HG02678 (cell line): ENCODE results near the gene KRT13.

Experiments used
- ATAC-seq: cut with Tn5 transposase; IDR thresholded peaks from one replicate; pipeline ENCODE4 v1.9.1; 2021; ENCODE audit warnings: mild to moderate bottlenecking, moderate library complexity; ENCODE audit not compliant: unreplicated experiment

KRT13 gene

DNA sequence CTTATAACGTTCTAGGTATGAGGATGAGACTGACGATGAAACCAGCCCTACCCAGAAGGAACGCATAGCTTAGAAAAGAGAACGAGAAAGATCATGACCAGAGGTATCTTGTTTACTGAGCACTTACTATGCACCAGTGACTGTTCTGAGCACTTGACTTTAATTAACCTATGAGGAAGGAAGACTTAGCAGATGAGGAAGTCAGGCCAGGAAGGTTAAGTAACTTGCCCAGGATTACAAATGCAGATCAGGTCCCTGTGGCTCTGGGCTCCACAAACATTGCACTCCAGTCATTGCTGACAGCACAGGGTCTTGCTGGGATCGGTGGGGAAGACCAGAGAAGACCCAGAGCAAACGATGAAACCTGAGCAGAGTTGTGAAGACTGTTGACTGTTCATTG, 7.1 kb downstream of the KRT13 start:
- ATAC-seq = no peak

DNA sequence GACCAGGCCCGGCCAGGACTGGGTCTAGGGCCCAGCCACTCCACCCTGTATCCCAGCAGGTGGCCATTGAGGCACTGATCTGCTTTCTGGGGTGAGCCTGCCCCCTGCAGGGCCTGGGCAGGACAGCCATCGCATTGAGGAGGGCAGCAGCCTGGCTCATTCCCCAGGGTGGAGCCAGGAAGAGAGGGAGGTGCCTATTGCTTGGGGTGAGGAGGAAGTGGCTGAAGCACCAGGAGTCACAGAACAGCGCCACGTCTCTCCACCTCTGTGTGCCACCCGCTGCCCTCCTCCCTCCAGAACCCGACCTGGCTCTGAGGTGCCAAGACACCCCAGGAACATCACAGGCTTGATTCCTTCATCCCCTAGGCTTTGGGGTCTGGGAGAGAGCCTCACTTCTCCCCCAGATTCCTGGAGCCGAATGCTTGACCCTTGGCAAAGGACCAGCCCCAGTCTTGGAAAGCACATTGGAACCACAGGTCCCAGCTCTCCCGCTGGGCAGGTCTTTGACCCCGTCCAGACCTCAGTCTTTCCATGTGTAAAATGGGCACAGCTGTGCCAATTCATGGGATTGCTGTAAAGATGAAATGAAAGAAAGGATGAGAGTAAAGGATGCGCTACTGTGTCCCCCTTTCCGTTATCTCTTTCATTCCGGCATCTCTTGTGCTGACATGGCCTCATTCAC, 8.5 kb downstream of the KRT13 start:
- ATAC-seq = peak; percentile 73

DNA sequence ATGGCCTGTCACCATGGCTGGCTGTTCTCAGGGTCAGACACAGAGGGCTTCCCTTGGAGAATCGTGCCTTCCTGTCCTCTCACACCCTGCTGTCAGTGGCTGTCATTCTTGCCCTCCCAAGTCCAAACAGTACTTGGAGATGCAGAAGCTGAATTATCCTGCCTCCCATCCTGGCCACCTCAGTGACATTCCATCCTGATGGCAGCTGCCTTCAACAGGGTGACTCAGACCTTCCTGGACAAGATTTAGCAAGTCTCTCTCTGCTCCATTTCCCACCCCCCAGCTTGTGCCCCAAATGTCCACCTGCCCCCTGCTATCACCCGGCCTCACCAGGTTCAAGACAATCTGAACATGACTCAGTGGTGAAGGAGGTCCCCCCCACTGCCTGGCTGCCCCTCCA, 10.9 kb downstream of the KRT13 start:
- ATAC-seq = no peak

DNA sequence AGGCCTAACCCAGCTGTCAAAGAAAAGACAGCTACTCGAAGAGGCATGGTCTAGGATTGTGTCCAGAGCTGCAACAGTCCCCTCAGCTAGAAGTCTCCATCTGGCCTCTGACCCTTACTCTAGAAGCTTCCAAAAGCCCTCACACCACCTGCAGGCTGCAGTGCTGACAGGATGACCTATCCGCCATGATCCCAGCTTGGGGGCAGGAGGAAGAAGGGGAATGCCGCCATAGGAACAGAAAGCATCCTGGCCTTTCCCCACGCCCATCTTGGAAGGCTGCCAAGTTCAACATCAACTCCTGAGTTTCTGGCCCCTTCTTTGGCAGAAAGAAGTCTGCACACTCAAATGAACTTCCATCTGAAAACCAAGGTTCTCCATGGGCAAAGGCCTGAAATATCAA, 12.6 kb downstream of the KRT13 start:
- no peak for ATAC-seq

DNA sequence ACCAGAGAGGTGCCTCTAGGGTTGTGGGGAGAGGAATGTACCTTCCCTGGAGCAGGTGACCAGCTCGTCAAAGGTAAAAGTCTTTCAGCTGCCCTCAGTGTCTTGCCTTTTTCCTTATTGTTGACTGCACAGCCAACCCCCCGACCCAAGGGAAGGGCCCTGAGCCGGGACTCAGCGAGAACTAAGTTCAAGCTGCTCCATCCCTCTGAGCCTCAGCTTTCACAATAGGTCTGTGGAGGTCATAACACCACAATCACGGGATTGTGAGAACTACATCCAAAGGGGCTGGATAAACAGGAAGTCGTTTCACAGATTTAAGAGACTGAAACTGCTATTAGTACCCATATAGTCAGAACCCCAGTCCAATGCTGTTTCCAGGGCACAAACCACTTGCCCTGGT, 13.1 kb downstream of the KRT13 start:
- ATAC-seq = no peak

DNA sequence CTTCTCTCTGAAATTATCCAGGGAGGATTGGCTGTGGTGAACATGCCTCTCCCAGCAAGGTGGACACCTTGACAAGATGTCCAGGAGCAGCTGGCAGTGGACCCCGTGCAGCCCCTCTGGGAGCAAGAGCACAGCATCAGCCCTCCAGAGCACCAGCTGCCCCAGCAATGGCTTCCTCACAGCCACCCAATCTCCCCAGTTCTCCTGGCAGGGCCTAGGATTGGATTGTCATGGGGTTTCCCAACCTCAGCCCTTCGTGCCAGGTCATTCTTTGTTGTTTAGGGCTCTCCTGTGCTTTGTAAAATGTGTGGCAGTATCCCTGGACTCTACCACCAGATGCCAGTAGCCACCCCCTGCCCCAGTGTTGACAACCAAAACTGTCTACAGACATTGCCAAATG, 13.9 kb downstream of the KRT13 start:
- no peak for ATAC-seq

DNA sequence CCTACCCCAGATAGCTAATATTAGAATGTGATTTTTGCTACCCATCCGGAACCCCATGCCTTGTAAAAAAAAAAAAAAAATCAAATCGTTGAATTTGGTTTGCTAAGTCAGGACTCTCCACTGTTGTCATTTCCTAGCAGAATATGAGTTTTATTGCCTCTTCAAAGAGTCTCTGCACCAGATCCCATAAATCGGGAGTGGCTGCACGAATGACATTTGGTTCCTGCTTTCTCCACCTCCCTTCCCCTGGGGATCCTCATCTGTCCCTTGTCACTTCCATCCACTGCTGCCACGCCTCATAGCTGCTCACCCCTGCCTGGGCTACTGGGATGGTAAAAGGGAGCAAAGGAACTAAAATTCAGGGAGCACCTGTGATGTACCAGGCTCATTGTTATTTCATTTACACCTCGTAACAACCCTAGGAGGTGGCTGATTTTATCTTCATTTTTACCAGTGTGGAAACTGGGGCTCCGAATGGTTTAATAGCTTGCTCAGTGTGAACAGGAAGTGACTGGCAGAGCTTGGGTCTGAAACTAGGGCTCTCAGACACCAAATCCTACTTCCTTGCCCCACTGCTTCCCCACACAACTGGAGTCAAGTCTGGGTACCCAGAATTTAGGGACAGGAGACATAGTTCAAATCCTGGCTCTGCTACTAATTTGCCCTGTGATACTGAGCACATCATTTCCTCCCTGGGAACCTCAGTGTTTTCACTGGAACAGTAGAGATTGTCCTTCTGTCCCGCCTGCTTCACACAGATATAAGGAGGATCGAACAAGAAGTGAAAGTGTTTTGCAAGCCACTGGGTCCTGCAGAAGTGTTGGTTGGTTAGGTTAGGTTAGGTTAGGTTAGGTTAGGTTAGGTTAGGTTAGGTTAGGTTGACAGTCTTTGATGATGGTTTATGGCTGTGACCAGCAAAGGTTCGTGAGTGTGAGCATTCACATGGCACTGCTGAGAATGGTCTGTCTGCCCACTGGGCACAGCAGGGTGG, 15.1 kb downstream of the KRT13 start:
- ATAC-seq = no peak

DNA sequence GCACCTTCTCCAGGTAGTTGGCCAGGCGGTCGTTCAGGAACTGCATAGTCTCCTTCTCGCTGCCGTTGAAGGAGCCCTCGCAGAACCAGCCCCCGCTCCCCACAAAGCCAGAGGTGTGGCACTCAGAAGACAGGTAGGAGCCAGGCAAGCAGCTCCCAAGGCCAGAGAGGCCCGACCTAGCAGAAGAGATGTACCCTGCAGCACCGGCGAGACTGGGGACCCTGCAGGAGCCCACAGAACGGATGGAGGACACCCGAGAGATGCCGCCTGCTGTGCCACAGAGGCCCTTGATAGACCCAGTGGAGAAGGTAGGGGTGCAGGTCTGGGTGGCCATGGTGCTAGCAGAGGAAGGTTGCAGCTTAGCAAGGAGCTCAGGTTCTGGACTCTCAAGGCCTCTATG, 15.9 kb downstream of the KRT13 start, which contains the start of gene KRT36:
Gene KRT36 (minus strand): TSS at position 380 of the 400 bp plus-strand sequence. CDS start 46 bp downstream, at position 334.
- no peak for ATAC-seq

DNA sequence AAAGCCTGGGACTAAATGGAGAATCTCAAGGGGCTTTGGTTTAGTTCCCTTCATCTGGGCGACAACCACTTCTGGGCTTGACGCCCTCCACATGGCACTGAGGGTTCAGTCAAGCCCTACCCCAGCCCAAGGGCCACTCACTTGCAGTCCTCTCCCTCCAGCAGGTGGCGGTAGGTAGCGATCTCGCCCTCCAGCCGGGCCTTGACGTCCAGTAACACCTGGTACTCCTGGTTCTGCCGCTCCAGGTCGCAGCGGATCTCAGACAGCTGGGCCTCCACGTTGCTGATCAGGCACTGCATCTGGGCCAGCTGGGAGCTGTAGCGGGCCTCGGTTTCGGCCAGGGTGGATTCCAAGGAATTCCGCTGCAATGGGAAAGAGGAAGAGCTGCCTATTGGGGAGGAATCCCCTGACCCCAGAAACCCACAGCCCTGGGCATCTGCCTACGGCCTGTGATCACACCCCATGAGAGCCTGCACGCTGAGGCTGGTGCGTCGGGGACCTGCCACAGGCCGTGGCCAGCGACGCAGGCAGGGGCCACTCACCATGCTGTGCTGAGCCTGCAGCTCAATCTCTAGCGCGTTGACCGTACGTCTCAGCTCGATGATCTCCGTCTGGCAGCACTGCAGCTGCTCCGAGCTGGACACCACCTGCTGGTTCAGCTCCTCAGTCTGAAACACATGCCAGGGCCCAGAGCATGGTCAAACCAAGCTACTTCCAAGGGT, 18.4 kb downstream of the KRT13 start:
- no peak for ATAC-seq

DNA sequence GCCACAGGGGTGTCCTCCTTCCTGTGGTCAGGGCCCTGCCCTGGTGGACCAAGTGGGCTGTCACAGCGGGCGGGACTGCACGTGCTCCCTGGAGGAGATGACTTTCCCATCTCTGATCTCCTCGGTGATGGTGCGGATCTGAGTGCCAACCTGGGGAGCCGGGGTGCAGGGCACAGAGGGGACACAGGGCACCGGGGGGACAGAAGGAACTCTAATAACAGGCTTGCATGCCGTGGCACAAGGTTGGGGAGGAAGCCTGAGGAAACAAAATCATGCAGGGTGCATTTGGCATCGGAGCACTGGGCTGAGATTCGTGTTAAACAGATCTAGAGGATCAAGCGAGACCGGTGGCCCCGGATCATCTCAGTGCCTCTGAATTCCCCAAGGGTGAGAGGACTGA, 19.1 kb downstream of the KRT13 start:
- ATAC-seq = no peak

DNA sequence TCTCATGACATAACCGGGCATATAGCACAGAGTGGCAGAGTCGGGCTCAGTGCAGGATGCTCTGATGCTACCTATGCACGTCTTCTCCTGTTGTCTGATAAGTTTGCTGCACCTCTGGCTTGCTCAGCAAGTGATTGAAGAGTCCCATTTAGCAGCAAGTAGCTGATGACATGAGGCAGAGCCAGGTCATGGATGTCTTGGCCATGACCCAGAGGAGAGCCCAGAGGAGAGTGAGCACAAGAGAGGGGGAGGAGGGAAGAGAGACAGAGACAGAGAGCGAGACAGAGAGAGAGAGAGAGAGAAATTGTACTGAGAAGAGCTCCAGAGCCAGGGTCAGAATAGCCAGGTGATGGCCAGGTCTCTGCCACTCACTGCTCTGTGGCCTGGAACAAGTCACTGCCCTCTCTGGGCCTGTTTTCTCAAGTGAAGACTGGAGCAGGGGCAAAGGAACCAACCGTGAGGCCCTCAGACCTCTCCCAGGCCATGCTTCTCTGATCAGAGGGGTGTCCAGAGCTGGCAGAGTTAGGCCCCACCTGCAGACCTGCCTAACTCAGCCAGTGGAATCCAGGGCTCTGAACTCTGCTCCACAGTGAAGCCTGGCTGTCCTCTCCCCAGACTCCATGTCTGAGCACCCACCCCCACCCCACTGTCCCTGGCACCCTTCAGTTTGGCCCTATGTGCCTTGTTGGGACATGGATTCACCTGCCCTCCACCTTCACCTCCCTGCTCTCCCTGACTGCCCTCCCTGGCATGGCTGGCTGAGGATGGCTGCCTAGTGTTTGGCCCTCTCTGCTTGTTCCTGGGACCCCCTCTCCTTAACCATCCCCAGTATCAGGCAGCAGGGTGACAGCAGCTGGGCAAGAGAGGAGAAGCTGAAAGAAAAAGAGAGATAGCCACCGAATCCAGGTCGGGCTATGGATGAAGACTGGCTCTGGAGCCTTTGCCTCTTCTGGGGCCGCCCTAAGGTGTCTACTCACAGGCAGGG, 20.2 kb downstream of the KRT13 start:
- no peak for ATAC-seq

DNA sequence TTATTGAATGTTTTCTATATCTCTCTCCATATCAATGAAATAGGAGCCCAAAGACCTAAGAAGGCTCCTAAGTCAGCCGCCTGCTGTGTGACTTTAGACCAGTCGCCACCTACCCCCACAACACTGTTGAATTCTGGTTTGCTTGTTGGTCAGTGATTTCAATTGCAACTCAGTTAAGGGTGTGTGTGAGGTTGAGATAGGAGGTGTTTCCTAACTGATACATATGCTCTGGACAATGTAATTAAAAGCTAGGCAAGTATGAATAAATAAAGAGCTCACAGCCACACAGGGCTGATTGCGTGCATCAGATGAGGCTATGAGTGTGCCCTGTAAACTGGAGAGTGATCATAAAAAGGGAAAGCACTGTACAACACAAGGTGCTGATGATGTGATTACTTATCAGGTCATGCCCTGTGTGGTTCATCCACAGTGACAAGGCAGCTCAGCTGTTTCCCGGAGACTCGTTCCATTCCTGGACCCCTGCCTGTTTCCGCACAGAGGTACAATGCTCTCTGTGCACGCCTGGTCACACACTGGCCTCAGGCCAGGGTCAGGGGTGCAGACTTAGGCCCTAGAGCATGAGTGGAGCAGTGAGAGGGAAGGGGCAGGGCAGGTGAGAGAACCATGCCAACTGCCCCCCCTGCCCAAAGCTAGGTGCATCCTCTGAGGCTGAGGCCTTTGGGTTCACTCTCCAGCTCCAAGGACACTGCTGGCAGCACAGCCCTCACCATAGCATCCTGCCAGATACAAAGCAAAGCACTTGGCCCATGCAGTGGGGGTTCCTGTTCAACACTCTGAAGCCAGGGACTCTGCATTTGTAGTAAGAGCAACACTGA, 21.2 kb downstream of the KRT13 start:
- no peak for ATAC-seq

DNA sequence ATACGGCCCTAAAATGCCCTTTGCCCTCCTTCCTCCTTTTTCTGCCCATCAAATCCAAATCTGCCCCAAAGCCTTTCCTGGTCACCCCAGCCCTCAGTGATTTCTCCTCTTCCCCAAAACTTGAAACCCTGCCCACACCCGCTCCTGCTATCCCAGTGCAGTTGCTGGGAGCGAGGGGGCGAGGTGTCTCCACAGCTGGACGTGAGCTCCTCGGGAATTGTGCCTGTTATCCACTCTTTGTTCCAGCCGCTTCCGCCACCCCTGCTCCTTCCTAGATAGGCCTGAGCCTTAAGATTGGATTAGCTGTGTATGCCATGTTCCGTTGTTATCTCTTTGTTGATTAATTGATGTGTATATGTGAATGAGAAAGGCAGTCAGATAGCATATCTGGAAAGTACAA, 21.9 kb downstream of the KRT13 start:
- no peak for ATAC-seq

DNA sequence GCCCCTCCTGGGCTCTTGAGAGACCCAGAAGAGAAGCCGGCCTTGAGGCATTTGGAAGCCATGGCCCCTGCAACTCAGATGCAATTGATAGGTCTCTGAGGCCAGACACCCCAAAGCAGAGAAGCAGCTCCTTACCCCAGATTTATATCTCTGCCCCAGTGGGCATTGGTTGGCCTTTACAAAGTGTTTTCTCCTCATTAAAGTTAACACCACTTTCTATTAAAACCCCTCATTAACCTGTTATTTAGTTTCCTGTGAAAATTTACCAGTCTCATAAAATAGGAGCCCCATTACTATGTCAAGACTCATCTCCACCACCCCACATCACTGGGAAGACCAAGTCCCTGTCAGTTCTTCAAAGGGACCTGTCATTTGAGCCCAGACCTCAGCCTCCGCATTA, 24.4 kb downstream of the KRT13 start, which contains the start of gene KRT35:
Gene KRT35 (minus strand): TSS at position 116 of the 400 bp plus-strand sequence. CDS start 54 bp downstream, at position 62.
- ATAC-seq = no peak

DNA sequence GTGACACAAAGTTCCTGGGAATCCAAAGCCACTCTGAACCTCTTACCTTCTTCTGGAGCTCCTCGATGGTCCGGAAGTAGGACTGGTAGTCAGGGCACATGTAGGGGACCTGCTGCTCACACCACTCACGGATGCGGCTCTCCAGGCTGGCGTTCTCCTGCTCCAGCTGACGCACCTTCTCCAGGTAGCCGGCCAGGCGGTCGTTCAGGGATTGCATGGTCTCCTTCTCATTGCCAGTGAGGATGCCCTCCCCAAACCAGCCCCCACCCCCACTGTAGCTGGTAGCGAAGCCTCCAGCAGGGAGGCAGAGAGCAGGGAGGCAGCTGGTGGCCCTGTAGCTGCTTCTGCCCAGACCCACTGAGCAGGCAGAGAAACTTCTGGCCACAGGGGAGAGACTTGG, 24.8 kb downstream of the KRT13 start:
- no peak for ATAC-seq

DNA sequence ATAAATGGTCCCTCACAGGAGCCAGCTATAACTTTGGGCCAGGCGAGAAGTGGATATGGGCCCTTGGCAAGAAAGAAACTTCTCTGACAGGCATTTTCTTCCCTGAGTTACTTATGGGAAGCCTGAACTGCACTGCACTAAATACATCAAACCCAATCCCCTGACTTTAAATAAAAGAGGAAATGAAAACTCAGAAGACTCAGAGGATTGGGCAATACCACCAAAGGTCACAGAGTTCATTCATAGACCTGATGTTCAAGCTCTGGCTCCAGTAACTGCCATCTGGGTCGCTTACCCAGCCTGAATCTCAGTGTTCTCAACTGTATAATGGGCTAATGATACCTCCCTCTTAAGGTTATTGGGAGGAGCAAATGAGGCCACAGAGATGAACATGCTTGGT, 25.3 kb downstream of the KRT13 start:
- no peak for ATAC-seq

DNA sequence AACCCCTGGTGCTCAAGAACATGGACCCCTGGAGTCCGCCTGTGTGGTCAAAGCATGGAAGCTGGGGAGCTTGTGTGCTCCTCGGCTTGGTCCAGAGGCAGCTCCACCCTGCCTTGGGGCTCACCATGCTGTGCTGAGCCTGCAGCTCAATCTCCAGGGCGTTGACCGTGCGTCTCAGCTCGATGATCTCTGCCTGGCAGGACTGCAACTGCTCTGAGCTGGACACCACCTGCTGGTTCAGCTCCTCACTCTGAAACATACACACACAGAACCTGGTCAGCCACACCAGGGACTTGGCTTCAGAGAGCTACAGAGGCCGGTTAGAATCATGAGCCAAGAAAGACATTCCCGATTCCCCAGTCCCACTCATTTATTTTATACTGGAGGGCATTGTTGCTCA, 27.2 kb downstream of the KRT13 start:
- no peak for ATAC-seq

DNA sequence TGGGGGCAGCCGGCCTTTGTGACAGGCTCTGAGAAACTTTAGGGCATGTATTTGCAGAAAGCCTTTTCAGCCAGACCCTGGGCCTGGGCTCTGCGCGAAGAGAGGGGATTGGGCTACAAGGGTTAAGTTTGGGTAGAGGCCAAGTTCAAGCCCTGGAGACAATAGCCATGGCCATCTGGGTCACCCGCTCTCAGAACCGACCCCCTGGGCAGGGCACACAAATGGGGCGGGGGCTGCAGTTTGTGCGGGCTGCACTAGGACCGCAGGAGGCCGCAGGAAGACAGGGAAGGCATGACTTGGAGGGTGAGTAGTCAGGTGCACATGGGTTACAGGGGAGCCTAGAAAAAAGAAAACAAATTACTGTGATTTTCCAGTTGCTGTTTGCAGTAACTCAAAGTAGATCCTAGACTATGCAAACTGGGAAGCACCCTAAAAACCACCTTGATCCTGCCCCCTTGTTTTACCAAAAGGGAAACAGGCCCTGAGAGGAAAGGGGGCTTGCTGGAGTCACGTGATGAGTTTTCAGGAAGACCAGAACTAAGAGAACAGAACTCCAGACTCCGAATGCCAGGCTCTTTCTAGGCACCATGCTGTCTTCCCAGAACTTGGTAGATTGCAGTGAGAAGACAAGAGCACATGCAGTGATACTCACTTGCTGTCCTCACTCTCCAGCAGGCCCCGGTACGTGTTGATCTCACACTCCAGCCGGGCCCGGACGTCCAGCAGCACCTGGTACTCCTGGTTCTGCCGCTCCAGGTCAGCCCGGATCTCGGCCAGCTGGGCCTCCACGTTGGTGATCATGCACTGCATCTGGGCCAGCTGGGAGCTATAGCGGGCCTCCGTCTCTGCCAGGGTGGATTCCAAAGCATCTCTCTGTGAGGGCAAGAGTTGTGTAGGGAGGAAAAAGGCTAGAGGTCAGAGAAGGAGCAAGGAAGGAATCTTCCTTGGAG, 28.3 kb downstream of the KRT13 start:
- no peak for ATAC-seq
